GM23338 (cell line): ENCODE results near the gene NRG3. TPM values are rescaled to one million over a fixed set of nuclear protein-coding genes. Genes with fewer than 3 reads are reported as not detected.

ENCODE experiments used
- JUNB ChIP-seq: IDR thresholded peaks from one replicate; pipeline ENCODE4 v1.6.1; 2016; ENCODE audit warnings: antibody characterized with exemption; ENCODE audit not compliant: unreplicated experiment
- polyA plus RNA-seq: library from polyadenylated mRNA; unstranded; fragments of >200 nt; fragmentation: Nextera tagmentation; extraction: Ambion mirVana; gene quantifications from 2 replicates; pipeline ENCODE4 v1.2.1, GENCODE V29; 2016
- total RNA-seq: library from RNA; depleted of rRNA; stranded (reverse); fragments of >200 nt; shearing (Covaris generic); gene quantifications from 2 replicates; pipeline ENCODE4 v1.2.3, GENCODE V29; 2014
- TF ChIP-seq, protein P1 (sequence below): fragments of 250-450 bp; sonication (Bioruptor Pico); IDR thresholded peaks from 2 replicates; pipeline ENCODE4 v1.5.0; 2020; ENCODE audit warnings: mild to moderate bottlenecking, moderate library complexity
- TF ChIP-seq, protein P2 (sequence below): IDR thresholded peaks from 2 replicates; pipeline ENCODE4 v1.6.1; 2016; ENCODE audit warnings: antibody characterized with exemption
- TF ChIP-seq, protein P3 (sequence below): IDR thresholded peaks from one replicate; pipeline ENCODE4 v1.6.1; 2018; ENCODE audit warnings: antibody characterized with exemption; ENCODE audit not compliant: unreplicated experiment

NRG3 gene
- total and polyA plus RNA-seq, 2 experiments from 2014 or later: 1.9 to 3.9 TPM

DNA sequence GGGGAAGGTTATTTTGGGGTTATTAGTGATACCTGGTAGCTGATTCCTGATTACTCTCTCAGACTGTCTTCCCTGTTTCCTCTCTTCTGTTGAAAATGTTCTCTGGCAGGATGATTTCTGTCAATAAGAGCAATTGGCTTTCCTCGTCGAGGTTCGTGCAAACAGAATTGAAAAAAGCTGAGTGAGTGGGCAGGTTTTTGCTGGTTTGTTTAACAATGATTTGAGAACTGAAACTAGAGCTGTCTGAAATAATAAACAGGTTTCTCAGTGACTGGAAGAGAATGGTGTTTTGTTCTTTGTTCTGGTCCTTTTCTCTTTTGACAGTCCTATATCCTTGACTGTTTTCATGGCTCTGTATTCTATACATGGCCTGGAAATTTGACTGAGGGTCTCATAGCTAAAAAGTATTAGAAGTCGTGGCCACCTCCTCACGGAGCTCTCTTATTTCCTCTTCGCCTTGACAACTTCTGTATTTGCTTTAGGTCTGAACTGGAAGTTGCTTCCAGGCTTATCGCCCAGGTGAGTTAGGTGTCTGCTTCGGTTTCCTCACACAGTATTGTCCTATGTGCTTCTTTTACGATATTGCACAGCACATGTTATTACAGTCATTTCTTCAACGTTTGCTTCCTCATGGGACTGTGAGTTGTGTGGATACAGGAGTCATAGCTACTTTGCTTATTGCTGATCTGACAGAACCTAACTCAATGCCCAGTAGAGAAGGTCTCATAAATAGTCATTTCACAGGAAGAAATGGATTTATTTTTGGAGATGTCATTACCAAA lies 403.6 kb downstream of the NRG3 start (continued):
- TF ChIP-seq, protein P1, sequence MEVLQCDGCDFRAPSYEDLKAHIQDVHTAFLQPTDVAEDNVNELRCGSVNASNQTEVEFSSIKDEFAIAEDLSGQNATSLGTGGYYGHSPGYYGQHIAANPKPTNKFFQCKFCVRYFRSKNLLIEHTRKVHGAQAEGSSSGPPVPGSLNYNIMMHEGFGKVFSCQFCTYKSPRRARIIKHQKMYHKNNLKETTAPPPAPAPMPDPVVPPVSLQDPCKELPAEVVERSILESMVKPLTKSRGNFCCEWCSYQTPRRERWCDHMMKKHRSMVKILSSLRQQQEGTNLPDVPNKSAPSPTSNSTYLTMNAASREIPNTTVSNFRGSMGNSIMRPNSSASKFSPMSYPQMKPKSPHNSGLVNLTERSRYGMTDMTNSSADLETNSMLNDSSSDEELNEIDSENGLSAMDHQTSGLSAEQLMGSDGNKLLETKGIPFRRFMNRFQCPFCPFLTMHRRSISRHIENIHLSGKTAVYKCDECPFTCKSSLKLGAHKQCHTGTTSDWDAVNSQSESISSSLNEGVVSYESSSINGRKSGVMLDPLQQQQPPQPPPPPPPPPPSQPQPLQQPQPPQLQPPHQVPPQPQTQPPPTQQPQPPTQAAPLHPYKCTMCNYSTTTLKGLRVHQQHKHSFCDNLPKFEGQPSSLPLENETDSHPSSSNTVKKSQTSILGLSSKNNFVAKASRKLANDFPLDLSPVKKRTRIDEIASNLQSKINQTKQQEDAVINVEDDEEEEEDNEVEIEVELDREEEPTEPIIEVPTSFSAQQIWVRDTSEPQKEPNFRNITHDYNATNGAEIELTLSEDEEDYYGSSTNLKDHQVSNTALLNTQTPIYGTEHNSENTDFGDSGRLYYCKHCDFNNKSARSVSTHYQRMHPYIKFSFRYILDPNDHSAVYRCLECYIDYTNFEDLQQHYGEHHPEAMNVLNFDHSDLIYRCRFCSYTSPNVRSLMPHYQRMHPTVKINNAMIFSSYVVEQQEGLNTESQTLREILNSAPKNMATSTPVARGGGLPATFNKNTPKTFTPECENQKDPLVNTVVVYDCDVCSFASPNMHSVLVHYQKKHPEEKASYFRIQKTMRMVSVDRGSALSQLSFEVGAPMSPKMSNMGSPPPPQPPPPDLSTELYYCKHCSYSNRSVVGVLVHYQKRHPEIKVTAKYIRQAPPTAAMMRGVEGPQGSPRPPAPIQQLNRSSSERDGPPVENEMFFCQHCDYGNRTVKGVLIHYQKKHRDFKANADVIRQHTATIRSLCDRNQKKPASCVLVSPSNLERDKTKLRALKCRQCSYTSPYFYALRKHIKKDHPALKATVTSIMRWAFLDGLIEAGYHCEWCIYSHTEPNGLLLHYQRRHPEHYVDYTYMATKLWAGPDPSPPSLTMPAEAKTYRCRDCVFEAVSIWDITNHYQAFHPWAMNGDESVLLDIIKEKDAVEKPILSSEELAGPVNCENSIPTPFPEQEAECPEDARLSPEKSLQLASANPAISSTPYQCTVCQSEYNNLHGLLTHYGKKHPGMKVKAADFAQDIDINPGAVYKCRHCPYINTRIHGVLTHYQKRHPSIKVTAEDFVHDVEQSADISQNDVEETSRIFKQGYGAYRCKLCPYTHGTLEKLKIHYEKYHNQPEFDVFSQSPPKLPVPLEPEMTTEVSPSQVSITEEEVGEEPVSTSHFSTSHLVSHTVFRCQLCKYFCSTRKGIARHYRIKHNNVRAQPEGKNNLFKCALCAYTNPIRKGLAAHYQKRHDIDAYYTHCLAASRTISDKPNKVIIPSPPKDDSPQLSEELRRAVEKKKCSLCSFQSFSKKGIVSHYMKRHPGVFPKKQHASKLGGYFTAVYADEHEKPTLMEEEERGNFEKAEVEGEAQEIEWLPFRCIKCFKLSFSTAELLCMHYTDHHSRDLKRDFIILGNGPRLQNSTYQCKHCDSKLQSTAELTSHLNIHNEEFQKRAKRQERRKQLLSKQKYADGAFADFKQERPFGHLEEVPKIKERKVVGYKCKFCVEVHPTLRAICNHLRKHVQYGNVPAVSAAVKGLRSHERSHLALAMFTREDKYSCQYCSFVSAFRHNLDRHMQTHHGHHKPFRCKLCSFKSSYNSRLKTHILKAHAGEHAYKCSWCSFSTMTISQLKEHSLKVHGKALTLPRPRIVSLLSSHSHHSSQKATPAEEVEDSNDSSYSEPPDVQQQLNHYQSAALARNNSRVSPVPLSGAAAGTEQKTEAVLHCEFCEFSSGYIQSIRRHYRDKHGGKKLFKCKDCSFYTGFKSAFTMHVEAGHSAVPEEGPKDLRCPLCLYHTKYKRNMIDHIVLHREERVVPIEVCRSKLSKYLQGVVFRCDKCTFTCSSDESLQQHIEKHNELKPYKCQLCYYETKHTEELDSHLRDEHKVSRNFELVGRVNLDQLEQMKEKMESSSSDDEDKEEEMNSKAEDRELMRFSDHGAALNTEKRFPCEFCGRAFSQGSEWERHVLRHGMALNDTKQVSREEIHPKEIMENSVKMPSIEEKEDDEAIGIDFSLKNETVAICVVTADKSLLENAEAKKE: no peak
- TF ChIP-seq JUNB: no peak
- TF ChIP-seq, protein P2, sequence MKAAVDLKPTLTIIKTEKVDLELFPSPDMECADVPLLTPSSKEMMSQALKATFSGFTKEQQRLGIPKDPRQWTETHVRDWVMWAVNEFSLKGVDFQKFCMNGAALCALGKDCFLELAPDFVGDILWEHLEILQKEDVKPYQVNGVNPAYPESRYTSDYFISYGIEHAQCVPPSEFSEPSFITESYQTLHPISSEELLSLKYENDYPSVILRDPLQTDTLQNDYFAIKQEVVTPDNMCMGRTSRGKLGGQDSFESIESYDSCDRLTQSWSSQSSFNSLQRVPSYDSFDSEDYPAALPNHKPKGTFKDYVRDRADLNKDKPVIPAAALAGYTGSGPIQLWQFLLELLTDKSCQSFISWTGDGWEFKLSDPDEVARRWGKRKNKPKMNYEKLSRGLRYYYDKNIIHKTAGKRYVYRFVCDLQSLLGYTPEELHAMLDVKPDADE: no peak
- TF ChIP-seq, protein P3, sequence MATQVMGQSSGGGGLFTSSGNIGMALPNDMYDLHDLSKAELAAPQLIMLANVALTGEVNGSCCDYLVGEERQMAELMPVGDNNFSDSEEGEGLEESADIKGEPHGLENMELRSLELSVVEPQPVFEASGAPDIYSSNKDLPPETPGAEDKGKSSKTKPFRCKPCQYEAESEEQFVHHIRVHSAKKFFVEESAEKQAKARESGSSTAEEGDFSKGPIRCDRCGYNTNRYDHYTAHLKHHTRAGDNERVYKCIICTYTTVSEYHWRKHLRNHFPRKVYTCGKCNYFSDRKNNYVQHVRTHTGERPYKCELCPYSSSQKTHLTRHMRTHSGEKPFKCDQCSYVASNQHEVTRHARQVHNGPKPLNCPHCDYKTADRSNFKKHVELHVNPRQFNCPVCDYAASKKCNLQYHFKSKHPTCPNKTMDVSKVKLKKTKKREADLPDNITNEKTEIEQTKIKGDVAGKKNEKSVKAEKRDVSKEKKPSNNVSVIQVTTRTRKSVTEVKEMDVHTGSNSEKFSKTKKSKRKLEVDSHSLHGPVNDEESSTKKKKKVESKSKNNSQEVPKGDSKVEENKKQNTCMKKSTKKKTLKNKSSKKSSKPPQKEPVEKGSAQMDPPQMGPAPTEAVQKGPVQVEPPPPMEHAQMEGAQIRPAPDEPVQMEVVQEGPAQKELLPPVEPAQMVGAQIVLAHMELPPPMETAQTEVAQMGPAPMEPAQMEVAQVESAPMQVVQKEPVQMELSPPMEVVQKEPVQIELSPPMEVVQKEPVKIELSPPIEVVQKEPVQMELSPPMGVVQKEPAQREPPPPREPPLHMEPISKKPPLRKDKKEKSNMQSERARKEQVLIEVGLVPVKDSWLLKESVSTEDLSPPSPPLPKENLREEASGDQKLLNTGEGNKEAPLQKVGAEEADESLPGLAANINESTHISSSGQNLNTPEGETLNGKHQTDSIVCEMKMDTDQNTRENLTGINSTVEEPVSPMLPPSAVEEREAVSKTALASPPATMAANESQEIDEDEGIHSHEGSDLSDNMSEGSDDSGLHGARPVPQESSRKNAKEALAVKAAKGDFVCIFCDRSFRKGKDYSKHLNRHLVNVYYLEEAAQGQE: no peak
